ENCODE results near the gene ESR1.

DNA sequence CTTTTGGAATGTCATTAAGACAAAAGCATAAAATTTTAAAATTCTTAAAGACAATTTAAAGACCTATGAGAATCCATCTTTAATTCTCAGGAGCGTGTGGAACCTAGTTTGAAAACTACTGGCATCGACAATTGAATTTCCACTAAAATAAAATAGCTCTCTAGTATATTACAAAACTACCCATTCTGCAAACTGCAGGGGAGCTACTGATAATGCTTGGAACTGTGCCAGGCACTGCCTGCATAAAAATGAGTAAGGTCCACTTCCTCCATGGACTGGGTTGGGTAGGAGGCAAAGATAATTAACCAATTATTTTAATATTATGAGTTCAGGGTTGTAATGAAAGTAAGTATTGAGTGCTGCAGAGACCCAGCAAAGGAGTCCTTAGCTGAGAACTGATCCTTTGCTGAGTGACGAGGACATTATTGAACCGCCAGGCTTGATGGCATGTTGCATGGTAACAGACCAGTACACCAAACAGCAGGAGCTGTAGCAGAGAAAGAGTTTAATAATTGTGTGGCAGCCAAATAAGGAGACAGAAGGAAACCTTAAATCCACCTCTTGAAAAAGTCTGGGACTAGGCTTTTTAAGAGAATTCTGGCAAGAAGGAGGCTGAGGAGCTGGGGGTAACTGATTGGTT, 261.3 kb downstream of the ESR1 start:
- no peak for TF ChIP-seq POLR2A (IDR thresholded peaks at IDR 0.05)
- TF ChIP-seq, protein P1, sequence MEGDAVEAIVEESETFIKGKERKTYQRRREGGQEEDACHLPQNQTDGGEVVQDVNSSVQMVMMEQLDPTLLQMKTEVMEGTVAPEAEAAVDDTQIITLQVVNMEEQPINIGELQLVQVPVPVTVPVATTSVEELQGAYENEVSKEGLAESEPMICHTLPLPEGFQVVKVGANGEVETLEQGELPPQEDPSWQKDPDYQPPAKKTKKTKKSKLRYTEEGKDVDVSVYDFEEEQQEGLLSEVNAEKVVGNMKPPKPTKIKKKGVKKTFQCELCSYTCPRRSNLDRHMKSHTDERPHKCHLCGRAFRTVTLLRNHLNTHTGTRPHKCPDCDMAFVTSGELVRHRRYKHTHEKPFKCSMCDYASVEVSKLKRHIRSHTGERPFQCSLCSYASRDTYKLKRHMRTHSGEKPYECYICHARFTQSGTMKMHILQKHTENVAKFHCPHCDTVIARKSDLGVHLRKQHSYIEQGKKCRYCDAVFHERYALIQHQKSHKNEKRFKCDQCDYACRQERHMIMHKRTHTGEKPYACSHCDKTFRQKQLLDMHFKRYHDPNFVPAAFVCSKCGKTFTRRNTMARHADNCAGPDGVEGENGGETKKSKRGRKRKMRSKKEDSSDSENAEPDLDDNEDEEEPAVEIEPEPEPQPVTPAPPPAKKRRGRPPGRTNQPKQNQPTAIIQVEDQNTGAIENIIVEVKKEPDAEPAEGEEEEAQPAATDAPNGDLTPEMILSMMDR (IDR thresholded peaks at IDR 0.05) = no peak

Measured in right lobe of liver (tissue), 4 donors.